Ovary (tissue), 3 donors: Measurements from ENCODE around the gene NLGN1.

ENCODE experiments used
- EP300 ChIP-seq: sonication (generic); formaldehyde crosslinking; IDR thresholded peaks from one replicate; pipeline ENCODE4 v1.6.1; 2017; ENCODE audit warnings: antibody characterized with exemption
- POLR2A ChIP-seq: fragments of 450-650 bp; IDR thresholded peaks from one replicate; pipeline ENCODE4 v1.6.1; 2017; ENCODE audit warnings: antibody characterized with exemption, mild to moderate bottlenecking, moderate library complexity
- TF ChIP-seq, protein P1 (sequence below), 3 donors: fragments of 450-650 bp in 2 of 3; fragments of 200-600 bp in 1 of 3; IDR thresholded peaks; one replicate each; pipeline versions ENCODE4 v1.5.1 to v1.8.0; 2016 to 2022; ENCODE audit warnings: antibody characterized with exemption in 3 of 3, mild to moderate bottlenecking in 1 of 3
- donor health status: DM: no; HTN: no; CAD: no.

DNA sequence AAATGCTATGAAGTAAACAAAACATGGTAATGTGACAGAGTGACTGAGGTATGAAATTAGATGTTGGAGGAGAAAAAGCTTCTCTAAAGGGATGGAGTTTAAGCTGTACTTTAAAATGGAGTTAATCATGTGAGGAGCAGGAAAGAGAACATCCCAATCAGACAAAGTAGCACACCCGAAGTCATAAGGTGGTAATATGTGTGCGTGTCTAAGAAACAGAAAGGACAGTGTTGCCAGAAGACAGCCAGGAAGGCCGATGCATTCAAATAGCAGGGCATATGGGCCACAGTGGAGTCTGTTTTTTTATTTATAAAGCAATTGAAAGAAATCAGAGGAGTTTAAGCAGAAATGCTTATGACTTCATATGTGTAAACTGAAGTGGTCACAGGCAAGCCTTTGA lies 376.3 kb downstream of the NLGN1 start:
- TF ChIP-seq, protein P1, sequence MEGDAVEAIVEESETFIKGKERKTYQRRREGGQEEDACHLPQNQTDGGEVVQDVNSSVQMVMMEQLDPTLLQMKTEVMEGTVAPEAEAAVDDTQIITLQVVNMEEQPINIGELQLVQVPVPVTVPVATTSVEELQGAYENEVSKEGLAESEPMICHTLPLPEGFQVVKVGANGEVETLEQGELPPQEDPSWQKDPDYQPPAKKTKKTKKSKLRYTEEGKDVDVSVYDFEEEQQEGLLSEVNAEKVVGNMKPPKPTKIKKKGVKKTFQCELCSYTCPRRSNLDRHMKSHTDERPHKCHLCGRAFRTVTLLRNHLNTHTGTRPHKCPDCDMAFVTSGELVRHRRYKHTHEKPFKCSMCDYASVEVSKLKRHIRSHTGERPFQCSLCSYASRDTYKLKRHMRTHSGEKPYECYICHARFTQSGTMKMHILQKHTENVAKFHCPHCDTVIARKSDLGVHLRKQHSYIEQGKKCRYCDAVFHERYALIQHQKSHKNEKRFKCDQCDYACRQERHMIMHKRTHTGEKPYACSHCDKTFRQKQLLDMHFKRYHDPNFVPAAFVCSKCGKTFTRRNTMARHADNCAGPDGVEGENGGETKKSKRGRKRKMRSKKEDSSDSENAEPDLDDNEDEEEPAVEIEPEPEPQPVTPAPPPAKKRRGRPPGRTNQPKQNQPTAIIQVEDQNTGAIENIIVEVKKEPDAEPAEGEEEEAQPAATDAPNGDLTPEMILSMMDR (IDR thresholded peaks at IDR 0.05) = no peak
- no peak for TF ChIP-seq POLR2A
- TF ChIP-seq EP300 = no peak
